IPS-20b (cell line): ENCODE data around the gene TXNRD2.

Experiments used
- H3K27ac ChIP-seq: one replicate; pipeline ENCODE4 v1.5.1; 2013; ENCODE audit warnings: low read length
- H3K27me3 ChIP-seq: 2 replicates; pipeline ENCODE4 v1.6.1; 2013; ENCODE audit warnings: mild to moderate bottlenecking, low read length, inconsistent platforms; ENCODE audit not compliant: insufficient read depth
- H3K36me3 ChIP-seq: 2 replicates; pipeline ENCODE4 v1.6.1; 2013; ENCODE audit warnings: low read depth, mild to moderate bottlenecking, inconsistent platforms, low read length, moderate library complexity; ENCODE audit not compliant: insufficient read depth
- H3K4me1 ChIP-seq: 2 replicates; pipeline ENCODE4 v1.6.1; 2013; ENCODE audit warnings: mild to moderate bottlenecking, control low read depth, inconsistent platforms, low read length, moderate library complexity; ENCODE audit not compliant: insufficient read depth
- H3K4me3 ChIP-seq: 2 replicates; pipeline ENCODE4 v1.5.1; 2013; ENCODE audit warnings: mild to moderate bottlenecking, low read length, inconsistent platforms
- H3K9ac ChIP-seq: 2 replicates; pipeline ENCODE4 v1.6.1; 2013; ENCODE audit warnings: low read depth, mild to moderate bottlenecking, inconsistent platforms, low read length, moderate library complexity
- H3K9me3 ChIP-seq: 2 replicates; pipeline ENCODE4 v1.6.1; 2013; ENCODE audit warnings: mild to moderate bottlenecking, low read depth, low read length, inconsistent platforms; ENCODE audit not compliant: insufficient read depth

TXNRD2 gene

GRCh38 chr22:19941365-19942082 is at the start of gene TXNRD2, which contains the start of gene COMT:
TSS of gene TXNRD2 (minus strand) at chr22:19941818. CDS start at chr22:19941803, 15 bp downstream.
TSS of gene COMT (plus strand) at chr22:19941772. CDS start at chr22:19962527, 20,755 bp downstream.
- Histone ChIP-seq H3K36me3 (no peaks in the 10 kb centered on the region), H3K4me1 (peaks cover 13% of the 10 kb centered on the region; the same call in 1 of the 2 replicates), H3K27ac (peak within 1 kb of the TSS; percentile 35), H3K27me3 (no peaks in the 10 kb centered on the region), H3K9me3 (no peaks in the 10 kb centered on the region), H3K9ac (peak within 1 kb of the TSS; percentile 90), H3K4me3 (peak within 1 kb of the TSS; percentile 85)

- no peaks in the 10 kb centered on the region for H3K36me3 ChIP-seq
- H3K4me3 ChIP-seq: no peak overlapping the region
- H3K4me1 ChIP-seq: no peaks in the 10 kb centered on the region; the same call in 1 of the 2 replicates
- H3K27me3 ChIP-seq: no peaks in the 10 kb centered on the region
- no peak overlapping the region for H3K27ac ChIP-seq
- no peak overlapping the region for H3K9ac ChIP-seq
- no peaks in the 10 kb centered on the region for H3K9me3 ChIP-seq
Observed at GRCh38 chr22:19991395-19991644, 49.7 kb upstream of the TXNRD2 start.

GRCh38 chr22:19990609-19991394 is 49.2 kb upstream of the TXNRD2 start:
- no peaks in the 10 kb centered on the region for H3K27me3 ChIP-seq
- H3K9ac ChIP-seq: no peak overlapping the region
- H3K27ac ChIP-seq: no peak overlapping the region
- no peak overlapping the region for H3K4me3 ChIP-seq
- H3K4me1 ChIP-seq: peaks cover 4% of the 10 kb centered on the region; the same call in 1 of the 2 replicates
- no peaks in the 10 kb centered on the region for H3K9me3 ChIP-seq
- no peaks in the 10 kb centered on the region for H3K36me3 ChIP-seq

- no peaks in the 10 kb centered on the region for H3K36me3 ChIP-seq
- H3K9ac ChIP-seq: no peak overlapping the region
- peaks cover 5% of the 10 kb centered on the region; the same call in 1 of the 2 replicates for H3K4me1 ChIP-seq
- H3K9me3 ChIP-seq: no peaks in the 10 kb centered on the region
- no peak overlapping the region for H3K4me3 ChIP-seq
- H3K27me3 ChIP-seq: no peaks in the 10 kb centered on the region
- no peak overlapping the region for H3K27ac ChIP-seq
Observed at GRCh38 chr22:19990188-19990587, 48.6 kb upstream of the TXNRD2 start.

- no peak overlapping the region for H3K9ac ChIP-seq
- no peaks in the 10 kb centered on the region for H3K36me3 ChIP-seq
- peaks cover 5% of the 10 kb centered on the region; the same call in 1 of the 2 replicates for H3K4me1 ChIP-seq
- no peaks in the 10 kb centered on the region for H3K9me3 ChIP-seq
- no peak overlapping the region for H3K27ac ChIP-seq
- H3K27me3 ChIP-seq: no peaks in the 10 kb centered on the region
- H3K4me3 ChIP-seq: no peak overlapping the region
Observed at GRCh38 chr22:19989725-19990067, 48.1 kb upstream of the TXNRD2 start.

DNA sequence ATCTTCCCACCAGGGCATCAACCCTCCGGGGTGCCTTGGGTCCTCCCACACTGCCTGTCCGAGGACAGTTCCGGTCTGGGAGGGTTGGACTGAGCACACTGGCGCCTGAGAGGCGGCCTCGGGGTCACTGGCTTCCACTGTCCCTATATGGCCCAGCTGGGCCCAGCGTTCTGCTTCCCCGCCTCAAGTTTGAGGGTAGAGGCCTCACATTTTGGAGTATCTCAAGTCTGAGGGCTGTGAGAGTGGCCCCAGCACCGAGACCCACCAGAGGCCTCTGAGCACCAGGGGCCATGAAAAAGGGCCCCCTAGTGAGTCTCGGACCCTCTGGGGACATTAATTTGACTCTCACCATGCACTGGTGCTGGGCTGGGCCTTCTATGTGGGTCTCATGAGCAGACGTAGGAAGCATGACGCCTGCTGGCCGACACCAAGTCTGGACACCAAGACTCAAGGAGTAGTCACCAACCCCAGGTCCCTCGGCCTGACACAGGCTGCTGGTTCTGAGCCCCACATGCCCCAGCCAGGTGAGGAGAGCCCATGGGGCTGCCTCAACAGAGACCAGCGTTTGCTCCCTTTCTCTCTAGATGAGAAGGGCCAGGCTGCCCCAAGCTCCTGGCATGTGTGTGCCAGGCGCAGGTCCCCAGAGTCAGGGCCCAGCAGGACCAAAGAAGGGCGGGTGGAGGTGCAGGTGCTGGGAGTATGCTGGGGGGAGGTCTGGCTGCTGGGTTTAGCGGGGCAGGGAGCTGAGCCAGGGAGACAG is 47.5 kb upstream of the TXNRD2 start:
- Histone ChIP-seq H3K4me3 (no peak overlapping the region), H3K36me3 (no peaks in the 10 kb centered on the region), H3K9ac (no peak overlapping the region), H3K4me1 (peaks cover 5% of the 10 kb centered on the region; the same call in 1 of the 2 replicates), H3K9me3 (no peaks in the 10 kb centered on the region), H3K27ac (no peak overlapping the region), H3K27me3 (no peaks in the 10 kb centered on the region)

GRCh38 chr22:19988331-19988808 is 46.8 kb upstream of the TXNRD2 start:
- Histone ChIP-seq H3K36me3 (no peaks in the 10 kb centered on the region), H3K4me3 (no peak overlapping the region), H3K27me3 (no peaks in the 10 kb centered on the region), H3K27ac (no peak overlapping the region), H3K9ac (no peak overlapping the region), H3K4me1 (peaks cover 5% of the 10 kb centered on the region; the same call in 1 of the 2 replicates), H3K9me3 (no peaks in the 10 kb centered on the region)

GRCh38 chr22:19987394-19988306 is 46.0 kb upstream of the TXNRD2 start:
- Histone ChIP-seq H3K36me3 (no peaks in the 10 kb centered on the region), H3K9ac (no peak overlapping the region), H3K4me1 (peaks cover 5% of the 10 kb centered on the region; the same call in 1 of the 2 replicates), H3K9me3 (no peaks in the 10 kb centered on the region), H3K27me3 (no peaks in the 10 kb centered on the region), H3K4me3 (no peak overlapping the region; the same call in 1 of the 2 replicates), H3K27ac (no peak overlapping the region)

GRCh38 chr22:19986410-19987341 is 45.1 kb upstream of the TXNRD2 start:
- Histone ChIP-seq H3K4me3 (peak overlapping the region; percentile 80), H3K9ac (peak overlapping the region; percentile 86; the same call in 1 of the 2 replicates), H3K27ac (no peak overlapping the region), H3K4me1 (peaks cover 5% of the 10 kb centered on the region; the same call in 1 of the 2 replicates), H3K9me3 (no peaks in the 10 kb centered on the region), H3K27me3 (no peaks in the 10 kb centered on the region), H3K36me3 (0 out of 2 replicates have a peak, but pooled peaks cover under 1% of the 10 kb centered on the region)

DNA sequence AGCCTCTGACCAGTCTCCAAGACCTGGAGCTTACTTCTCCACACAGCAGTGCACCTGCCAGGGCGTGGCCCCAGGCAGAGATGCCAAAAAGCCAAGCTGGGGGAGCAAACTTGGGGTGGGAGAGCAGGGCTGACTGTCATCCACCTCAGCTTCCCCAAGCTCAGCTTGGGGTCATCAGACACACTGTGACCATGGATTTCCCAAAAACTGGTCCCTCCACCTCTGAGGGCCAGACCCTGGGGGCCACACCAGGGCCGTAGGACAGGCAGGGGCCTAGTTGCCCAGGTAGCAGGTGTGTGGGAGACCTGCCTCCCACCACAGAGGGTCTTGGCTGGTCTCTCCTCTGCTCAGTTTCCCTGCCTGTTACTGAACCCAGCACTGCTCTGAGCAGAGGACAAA is 44.4 kb upstream of the TXNRD2 start:
- H3K27ac ChIP-seq: no peak overlapping the region
- peak overlapping the region; percentile 86; the same call in 1 of the 2 replicates for H3K9ac ChIP-seq

More for the DNA sequence above, 44.4 kb upstream of the TXNRD2 start:
- peaks cover 5% of the 10 kb centered on the region; the same call in 1 of the 2 replicates for H3K4me1 ChIP-seq
- no peaks in the 10 kb centered on the region for H3K9me3 ChIP-seq
- peak overlapping the region; percentile 80 for H3K4me3 ChIP-seq
- H3K36me3 ChIP-seq: peaks cover 7% of the 10 kb centered on the region
- H3K27me3 ChIP-seq: no peaks in the 10 kb centered on the region
